DMS 273 (cell line): ENCODE results near the gene CNTN6.

Experiments
- DNase-seq: peaks from one replicate; lab custom pipeline; 2025; ENCODE audit not compliant: unreplicated experiment; lab: John Stamatoyannopoulos, UW

Gene CNTN6

GRCh38 chr3:1171320-1171719 lies 78.5 kb downstream of the CNTN6 start:
- DNase-seq: no peak

DNA sequence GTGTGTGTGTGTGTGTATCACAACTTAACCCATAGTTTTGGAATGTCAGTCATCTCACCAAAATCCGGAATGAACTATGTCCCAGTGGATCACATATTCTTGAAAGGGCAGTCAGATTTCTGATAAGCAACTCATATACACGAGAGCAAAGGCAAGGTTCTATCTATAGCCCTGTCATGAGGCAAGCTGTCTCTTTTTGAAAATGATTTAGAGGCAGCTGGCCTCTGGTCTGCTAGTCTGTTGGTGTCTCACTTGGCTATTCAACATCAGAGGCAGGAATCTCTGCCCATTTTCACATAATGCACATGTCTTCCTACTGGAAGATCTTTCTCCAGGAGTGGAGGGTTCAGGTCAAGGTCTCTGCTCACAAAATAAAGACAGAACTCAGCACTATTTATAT lies 79.8 kb downstream of the CNTN6 start:
- no peak for DNase-seq

DNA sequence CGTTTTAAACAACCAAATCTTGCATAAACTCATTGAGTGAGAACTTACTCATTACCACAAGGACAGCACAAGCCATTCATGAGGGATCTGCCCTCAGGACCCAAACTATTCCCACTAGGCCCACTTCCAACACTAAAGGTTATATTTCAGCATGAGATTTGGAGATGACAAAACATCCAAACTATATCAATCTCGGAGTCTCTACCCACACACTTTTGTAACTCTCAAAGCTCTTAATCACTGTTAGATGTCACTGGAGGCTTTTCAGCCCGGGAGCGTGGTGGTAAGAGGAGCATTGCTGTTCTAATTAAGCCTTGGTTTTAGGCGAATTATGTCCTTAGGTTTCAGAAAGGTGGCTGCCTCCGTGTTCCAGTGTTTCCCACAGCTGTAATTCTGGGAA lies 86.3 kb downstream of the CNTN6 start:
- DNase-seq: no peak

GRCh38 chr3:1183320-1184048 lies 90.7 kb downstream of the CNTN6 start:
- no peak for DNase-seq

GRCh38 chr3:1190569-1190968 lies 97.7 kb downstream of the CNTN6 start:
- no peak for DNase-seq

GRCh38 chr3:1191026-1191425 lies 98.2 kb downstream of the CNTN6 start:
- DNase-seq: no peak

DNA sequence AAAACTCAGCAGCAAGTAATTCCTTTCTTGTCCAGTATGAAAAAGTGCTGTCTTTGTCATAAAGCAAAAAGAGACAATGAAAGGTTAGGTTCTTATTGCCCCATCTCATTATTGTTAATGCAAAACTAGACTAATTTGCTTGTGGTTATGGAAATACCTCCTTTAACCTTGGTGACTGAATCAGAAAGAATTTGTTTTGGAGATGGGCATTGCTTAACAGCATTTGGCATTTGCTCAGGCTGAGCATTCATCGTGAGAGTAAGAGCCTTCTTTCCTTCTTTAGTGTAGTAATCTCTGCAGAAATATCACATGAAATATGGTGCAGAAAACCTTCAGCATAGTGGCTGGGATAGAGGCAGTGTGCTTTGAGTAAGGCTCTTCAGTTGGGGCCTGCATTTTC lies 103.1 kb downstream of the CNTN6 start:
- no peak for DNase-seq

DNA sequence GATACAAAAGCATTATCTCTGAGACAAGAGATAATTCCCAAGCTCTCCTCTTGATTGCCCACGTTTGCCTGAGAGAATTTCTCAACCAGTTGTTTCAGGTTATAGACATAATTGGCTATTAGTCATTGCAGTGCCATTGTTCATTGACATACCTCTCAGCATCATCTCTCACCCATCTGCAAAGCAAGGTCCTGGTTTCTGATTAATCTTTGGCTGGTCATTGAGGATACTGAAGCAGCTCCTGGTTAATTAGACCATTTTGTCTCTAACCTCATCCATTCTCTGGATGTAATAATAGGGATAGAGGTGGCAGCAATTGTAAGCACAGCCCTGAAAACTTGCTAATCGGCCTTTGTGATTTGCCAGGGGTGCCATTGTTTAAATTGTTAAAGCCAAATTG lies 104.2 kb downstream of the CNTN6 start:
- no peak for DNase-seq

GRCh38 chr3:1200371-1200770 lies 107.5 kb downstream of the CNTN6 start:
- DNase-seq: no peak

- DNase-seq: no peak
Measured at GRCh38 chr3:1207904-1208303, 115.1 kb downstream of the CNTN6 start.

DNA sequence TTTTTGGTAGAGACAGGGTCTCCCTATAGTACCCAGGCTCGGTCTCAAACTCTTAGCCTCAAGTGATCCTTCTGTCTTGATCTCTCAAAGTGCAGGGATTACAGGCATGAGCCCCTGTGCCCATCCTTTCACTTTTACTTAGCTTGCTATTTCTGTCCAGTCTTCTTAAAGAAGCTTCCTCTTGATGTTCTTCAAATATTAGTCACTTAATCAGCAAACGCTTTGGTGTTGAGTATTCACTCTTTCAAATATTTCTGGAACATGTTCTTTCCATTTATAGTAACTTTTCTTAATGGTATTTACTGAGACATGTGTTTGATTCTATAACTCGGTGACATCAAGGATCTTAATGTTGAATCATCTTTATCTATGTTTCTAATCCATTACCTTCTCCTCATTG lies 122.1 kb downstream of the CNTN6 start:
- no peak for DNase-seq

- DNase-seq: no peak
Measured at GRCh38 chr3:1216856-1217255, 124.0 kb downstream of the CNTN6 start.

- DNase-seq: no peak
Measured at GRCh38 chr3:1227111-1227510, 134.3 kb downstream of the CNTN6 start.

DNA sequence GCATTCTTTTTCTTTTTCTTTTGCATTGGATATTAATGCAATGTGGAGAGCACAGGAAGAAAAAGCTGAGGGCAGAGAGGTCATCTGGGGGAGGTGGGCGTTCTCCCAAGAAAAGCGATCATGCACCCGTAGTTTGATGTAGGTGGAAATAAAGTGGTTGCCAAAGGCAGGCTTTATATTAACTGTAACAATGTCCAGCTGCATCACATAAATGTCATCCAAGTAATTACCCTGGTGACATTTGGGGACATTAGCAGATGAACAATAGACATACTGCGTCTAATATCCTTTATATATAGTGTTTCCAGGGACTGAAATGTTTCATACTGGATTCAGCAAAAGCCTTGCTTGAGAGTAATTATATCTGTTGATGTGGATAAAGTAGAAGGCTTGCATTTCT lies 135.5 kb downstream of the CNTN6 start:
- no peak for DNase-seq

DNA sequence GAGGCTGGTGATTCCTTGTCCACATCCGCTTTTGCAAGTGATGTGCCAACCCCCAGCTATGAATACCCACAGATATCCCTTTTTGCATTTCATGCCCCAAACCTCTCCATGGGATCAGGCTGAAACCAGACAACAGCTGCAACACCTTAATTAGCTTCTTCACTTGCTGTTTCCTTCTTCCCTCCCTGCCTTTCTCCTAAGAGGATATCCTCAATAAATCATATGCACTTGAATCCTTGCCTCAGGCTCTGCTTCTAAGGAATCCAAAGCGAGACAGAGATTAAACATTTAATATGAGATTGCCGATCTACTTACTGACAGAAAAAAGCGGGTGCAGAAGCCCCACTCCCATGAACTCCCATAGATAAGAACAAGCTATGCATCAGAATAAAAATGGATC lies 138.1 kb downstream of the CNTN6 start:
- no peak for DNase-seq

GRCh38 chr3:1232276-1232675 lies 139.5 kb downstream of the CNTN6 start:
- no peak for DNase-seq

- no peak for DNase-seq
Measured at GRCh38 chr3:1235526-1236120, 142.8 kb downstream of the CNTN6 start.

GRCh38 chr3:1251282-1252060 lies 158.6 kb downstream of the CNTN6 start:
- no peak for DNase-seq

DNA sequence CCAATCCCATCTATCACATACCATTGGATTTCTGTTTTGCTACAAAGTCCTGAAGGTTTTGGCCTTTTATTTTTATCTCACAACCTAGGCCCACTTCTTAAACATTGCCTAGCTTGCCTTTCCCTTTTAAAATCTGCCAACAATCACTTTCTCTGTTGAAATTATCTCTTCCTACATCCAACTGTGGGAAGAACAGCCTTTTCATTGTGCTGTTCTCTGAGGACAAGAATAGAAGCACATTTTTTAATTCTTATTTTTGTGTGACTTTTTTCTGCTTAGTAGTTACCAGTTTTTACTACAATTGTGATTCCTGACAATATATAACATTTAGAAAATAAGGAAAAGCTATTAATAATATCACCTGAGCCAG lies 159.2 kb downstream of the CNTN6 start:
- DNase-seq: no peak

DNA sequence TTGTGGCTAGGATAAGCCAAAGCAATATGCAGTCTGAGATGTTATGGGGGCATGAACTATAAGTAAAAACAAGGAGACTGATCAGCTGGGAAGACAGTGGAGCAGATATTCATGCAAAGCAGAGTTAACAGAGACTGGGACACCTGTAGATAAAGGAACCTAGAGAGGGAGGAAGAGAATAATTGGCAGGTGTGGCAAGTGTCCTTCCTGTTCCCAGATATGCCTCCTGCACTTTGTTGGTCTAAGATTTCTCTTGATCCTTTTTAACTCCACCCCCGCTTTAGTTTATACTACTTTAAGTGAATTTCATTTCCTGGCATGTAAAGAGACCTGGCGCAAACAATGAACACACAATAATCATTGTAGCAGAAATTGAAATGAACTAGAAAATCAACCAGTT lies 169.4 kb downstream of the CNTN6 start:
- no peak for DNase-seq

DNA sequence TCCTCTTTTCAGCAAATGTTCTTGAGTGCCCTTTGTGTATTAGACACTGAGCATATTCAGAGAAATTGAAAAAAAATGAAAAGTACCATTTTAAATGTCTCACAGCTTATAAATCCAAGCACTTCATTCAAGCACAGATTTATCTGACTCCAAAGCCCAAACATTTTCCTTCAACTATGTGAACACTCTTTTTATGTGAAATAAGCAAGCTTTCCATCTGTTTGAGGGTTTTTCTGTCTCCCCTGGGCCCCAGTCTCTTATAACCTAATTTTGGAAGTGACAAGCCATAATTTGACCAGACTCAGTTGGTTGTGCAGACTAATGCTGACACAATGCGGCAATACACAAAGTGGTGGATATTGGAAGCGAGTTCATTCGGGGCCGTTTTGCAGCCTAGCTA lies 170.3 kb downstream of the CNTN6 start:
- DNase-seq: no peak

GRCh38 chr3:1269808-1270207 lies 177.0 kb downstream of the CNTN6 start:
- DNase-seq: no peak
